Sigmoid colon (tissue), 4 donors: ENCODE data around the gene FUBP3.

Experiments
- EP300 ChIP-seq, 4 donors: sonication (generic); formaldehyde crosslinking; IDR thresholded peaks; one replicate each; pipeline ENCODE4 v1.6.1; 2017; ENCODE audit warnings: antibody characterized with exemption in 4 of 4
- TF ChIP-seq, protein P1 (sequence below), 4 experiments: fragments of 450-650 bp in 3 of 4; fragments of 200-600 bp in 1 of 4; IDR thresholded peaks; one replicate each; pipeline ENCODE4 v1.5.1; 2016 to 2019; ENCODE audit warnings: antibody characterized with exemption in 4 of 4, mild to moderate bottlenecking in 3 of 4, moderate library complexity in 2 of 4

DNA sequence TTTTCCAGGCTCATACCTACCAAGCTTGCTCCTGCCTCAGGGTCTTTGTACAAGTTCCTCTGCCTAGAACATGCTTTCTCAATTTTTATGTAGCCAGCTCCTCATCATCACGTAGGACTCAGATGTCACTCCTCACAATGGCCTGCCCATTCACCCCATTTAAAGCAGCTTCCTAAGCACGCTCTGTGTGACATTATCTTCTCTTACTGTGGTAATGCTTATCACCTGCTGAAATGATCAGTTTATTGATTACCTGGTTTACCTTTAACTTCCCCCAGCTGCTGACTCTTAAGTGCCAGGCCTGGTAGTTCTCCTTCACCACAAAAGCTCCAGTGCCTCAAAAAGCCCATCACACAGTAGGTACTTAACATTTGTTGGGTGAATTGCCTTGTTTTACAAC, 13.6 kb downstream of the FUBP3 start:
- TF ChIP-seq, protein P1, sequence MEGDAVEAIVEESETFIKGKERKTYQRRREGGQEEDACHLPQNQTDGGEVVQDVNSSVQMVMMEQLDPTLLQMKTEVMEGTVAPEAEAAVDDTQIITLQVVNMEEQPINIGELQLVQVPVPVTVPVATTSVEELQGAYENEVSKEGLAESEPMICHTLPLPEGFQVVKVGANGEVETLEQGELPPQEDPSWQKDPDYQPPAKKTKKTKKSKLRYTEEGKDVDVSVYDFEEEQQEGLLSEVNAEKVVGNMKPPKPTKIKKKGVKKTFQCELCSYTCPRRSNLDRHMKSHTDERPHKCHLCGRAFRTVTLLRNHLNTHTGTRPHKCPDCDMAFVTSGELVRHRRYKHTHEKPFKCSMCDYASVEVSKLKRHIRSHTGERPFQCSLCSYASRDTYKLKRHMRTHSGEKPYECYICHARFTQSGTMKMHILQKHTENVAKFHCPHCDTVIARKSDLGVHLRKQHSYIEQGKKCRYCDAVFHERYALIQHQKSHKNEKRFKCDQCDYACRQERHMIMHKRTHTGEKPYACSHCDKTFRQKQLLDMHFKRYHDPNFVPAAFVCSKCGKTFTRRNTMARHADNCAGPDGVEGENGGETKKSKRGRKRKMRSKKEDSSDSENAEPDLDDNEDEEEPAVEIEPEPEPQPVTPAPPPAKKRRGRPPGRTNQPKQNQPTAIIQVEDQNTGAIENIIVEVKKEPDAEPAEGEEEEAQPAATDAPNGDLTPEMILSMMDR (IDR thresholded peaks at IDR 0.05) = no peak
- TF ChIP-seq EP300 (IDR thresholded peaks at IDR 0.05) = no peak
